ENCODE results near the gene RFC4.

The RFC4 gene

GRCh38 chr3:186742618-186743380, 63.5 kb downstream of the RFC4 start (continued):
- TF ChIP-seq RARB (CRISPR knock-in tag; IDR thresholded peaks at IDR 0.05) (no peak), ZNF70 (CRISPR knock-in tag; IDR thresholded peaks at IDR 0.05) (no peak), GLIS3 (CRISPR knock-in tag; IDR thresholded peaks at IDR 0.05) (no peak), ESRRG (CRISPR knock-in tag; IDR thresholded peaks at IDR 0.05) (no peak), BACH2 (CRISPR knock-in tag; IDR thresholded peaks at IDR 0.05; ENCODE audit: borderline replicate concordance) (no peak)
